Nephron (organoid): ENCODE results near the gene ARID3A.

ENCODE experiments used
- H3K27ac Mint-ChIP-seq, 3 experiments: 2 replicates each; pipeline ENCODE4 v1.8.0; 2020; ENCODE audit warnings: mixed read lengths in 3 of 3, mild to moderate bottlenecking in 2 of 3, moderate library complexity in 1 of 3
- H3K27me3 Mint-ChIP-seq: 2 replicates; pipeline ENCODE4 v1.8.0; 2021; ENCODE audit warnings: low read depth, mild to moderate bottlenecking, moderate library complexity, mixed read lengths
- H3K36me3 Mint-ChIP-seq: 2 replicates; pipeline ENCODE4 v1.8.0; 2020; ENCODE audit warnings: low read depth, mixed read lengths
- H3K4me1 Mint-ChIP-seq: 2 replicates; pipeline ENCODE4 v1.8.0; 2020; ENCODE audit warnings: mixed read lengths
- H3K4me3 Mint-ChIP-seq, 3 experiments: 2 replicates each; pipeline ENCODE4 v1.8.0; 2020; ENCODE audit warnings: mild to moderate bottlenecking in 3 of 3, mixed read lengths in 3 of 3, moderate library complexity in 2 of 3
- H3K9me3 Mint-ChIP-seq: 2 replicates; pipeline ENCODE4 v1.8.0; 2020; ENCODE audit warnings: mixed read lengths
- TF ChIP-seq, protein P1 (sequence below), 3 experiments: fragments of 200-600 bp; sonication (generic); IDR thresholded peaks; one replicate each; pipeline ENCODE4 v1.5.0; 2021; ENCODE audit warnings: antibody characterized with exemption in 3 of 3; ENCODE audit not compliant: unreplicated experiment in 3 of 3

Gene ARID3A

GRCh38 chr19:927780-928401 is 2.1 kb downstream of the ARID3A start:
- H3K36me3 Mint-ChIP-seq, result peaks cover 18% of the 10 kb centered on the region
- TF ChIP-seq, protein P1, sequence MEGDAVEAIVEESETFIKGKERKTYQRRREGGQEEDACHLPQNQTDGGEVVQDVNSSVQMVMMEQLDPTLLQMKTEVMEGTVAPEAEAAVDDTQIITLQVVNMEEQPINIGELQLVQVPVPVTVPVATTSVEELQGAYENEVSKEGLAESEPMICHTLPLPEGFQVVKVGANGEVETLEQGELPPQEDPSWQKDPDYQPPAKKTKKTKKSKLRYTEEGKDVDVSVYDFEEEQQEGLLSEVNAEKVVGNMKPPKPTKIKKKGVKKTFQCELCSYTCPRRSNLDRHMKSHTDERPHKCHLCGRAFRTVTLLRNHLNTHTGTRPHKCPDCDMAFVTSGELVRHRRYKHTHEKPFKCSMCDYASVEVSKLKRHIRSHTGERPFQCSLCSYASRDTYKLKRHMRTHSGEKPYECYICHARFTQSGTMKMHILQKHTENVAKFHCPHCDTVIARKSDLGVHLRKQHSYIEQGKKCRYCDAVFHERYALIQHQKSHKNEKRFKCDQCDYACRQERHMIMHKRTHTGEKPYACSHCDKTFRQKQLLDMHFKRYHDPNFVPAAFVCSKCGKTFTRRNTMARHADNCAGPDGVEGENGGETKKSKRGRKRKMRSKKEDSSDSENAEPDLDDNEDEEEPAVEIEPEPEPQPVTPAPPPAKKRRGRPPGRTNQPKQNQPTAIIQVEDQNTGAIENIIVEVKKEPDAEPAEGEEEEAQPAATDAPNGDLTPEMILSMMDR (IDR thresholded peaks at IDR 0.05; ENCODE audit: unreplicated experiment in 3 of 3), result no peak
- peak overlapping the region in 2 of 3 experiments; percentile 15 to 75 for H3K27ac Mint-ChIP-seq
- H3K27me3 Mint-ChIP-seq, result peaks cover 5% of the 10 kb centered on the region
- H3K4me1 Mint-ChIP-seq, result peaks cover 5% of the 10 kb centered on the region
- no peaks in the 10 kb centered on the region for H3K9me3 Mint-ChIP-seq
- H3K4me3 Mint-ChIP-seq, result peak overlapping the region; percentile 89 to 97 (median 92)

DNA sequence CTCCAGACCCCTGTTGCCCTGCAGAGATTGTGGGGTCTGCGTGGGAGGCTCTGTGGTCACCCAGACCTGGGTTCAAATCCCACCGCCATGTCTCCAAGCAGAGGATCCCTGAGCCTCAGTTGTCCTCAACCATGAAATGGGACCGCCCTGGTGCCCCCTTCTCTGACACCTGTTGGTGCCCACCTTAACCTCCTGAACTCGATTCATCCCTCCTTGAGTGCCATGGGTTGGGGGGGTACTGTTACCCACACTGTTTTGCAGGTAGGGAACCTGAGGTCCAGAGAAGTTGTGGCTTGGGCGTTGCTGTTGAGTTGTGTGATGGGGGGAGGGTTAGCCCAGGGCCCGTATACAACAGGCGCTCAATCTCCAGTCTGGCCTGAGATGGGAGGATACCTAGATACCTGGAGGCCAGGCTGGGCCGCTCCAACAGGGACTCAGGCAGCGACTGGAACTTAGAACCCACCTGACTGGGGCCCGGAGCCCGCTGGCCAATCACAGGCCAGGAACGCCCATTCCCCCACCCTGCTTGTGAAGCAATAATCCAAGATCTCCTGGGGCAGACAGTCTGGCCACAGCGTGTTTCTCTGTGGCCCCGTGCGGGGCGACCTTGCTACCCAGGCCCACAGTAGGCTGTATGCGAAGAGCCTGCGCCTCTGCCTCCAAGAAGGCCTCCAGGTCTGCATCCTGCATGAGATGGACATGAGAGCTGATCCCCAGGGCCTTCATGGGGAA is 2.8 kb downstream of the ARID3A start:
- peaks cover 1% of the 10 kb centered on the region for H3K4me1 Mint-ChIP-seq
- H3K9me3 Mint-ChIP-seq, result no peaks in the 10 kb centered on the region
- TF ChIP-seq, protein P1 (IDR thresholded peaks at IDR 0.05; ENCODE audit: unreplicated experiment in 3 of 3), result no peak
- H3K36me3 Mint-ChIP-seq, result peaks cover 18% of the 10 kb centered on the region
- H3K27me3 Mint-ChIP-seq, result peaks cover under 1% of the 10 kb centered on the region
- peak overlapping the region; percentile 89 to 97 (median 92) for H3K4me3 Mint-ChIP-seq
- peak overlapping the region in 1 of 3 experiments; percentile 51 for H3K27ac Mint-ChIP-seq

- H3K27ac Mint-ChIP-seq, result peak overlapping the region in 2 of 3 experiments; percentile 70
Observed at GRCh38 chr19:929203-929890, 3.5 kb downstream of the ARID3A start.

DNA sequence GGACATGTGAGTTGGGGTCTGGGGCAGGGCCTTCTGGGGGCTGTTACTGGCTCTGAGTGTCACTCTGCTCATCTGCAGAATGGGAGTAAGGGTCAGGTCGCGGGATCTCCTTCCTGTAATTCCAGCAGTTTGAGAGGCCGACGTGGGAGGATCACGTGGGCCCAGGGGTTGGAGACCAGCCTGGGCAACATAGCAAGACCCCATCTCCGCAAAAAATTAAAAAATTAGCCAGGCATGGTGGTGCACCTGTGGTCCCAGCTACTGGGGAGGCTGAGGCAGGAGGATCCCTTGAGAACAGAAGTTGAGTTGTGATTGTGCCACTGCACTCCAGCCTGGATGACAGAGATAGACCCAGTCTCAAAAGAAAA is 4.0 kb downstream of the ARID3A start:
- no peaks in the 10 kb centered on the region for H3K9me3 Mint-ChIP-seq
- TF ChIP-seq, protein P1 (IDR thresholded peaks at IDR 0.05; ENCODE audit: unreplicated experiment in 3 of 3), result no peak
- H3K4me3 Mint-ChIP-seq, result peak overlapping the region; percentile 50 to 70 (median 69)
- peaks cover 18% of the 10 kb centered on the region for H3K36me3 Mint-ChIP-seq
- H3K4me1 Mint-ChIP-seq, result peaks cover 4% of the 10 kb centered on the region
- H3K27ac Mint-ChIP-seq, result peak overlapping the region in 2 of 3 experiments; percentile 70
- no peaks in the 10 kb centered on the region for H3K27me3 Mint-ChIP-seq

More at GRCh38 chr19:929203-929890, 3.5 kb downstream of the ARID3A start:
- no peak overlapping the region for H3K4me3 Mint-ChIP-seq
- no peaks in the 10 kb centered on the region for H3K9me3 Mint-ChIP-seq
- peaks cover 18% of the 10 kb centered on the region for H3K36me3 Mint-ChIP-seq
- peaks cover 4% of the 10 kb centered on the region for H3K4me1 Mint-ChIP-seq
- no peaks in the 10 kb centered on the region for H3K27me3 Mint-ChIP-seq
- TF ChIP-seq, protein P1 (IDR thresholded peaks at IDR 0.05; ENCODE audit: unreplicated experiment in 3 of 3), result no peak

- H3K4me3 Mint-ChIP-seq, result peak overlapping the region in 2 of 3 experiments; percentile 56 to 61
- TF ChIP-seq, protein P1 (IDR thresholded peaks at IDR 0.05; ENCODE audit: unreplicated experiment in 3 of 3), result no peak
- H3K36me3 Mint-ChIP-seq, result peaks cover 27% of the 10 kb centered on the region
Observed at GRCh38 chr19:931860-932647, 6.2 kb downstream of the ARID3A start.

More at GRCh38 chr19:931860-932647, 6.2 kb downstream of the ARID3A start:
- Mint-ChIP-seq H3K27me3 (no peaks in the 10 kb centered on the region), H3K9me3 (no peaks in the 10 kb centered on the region), H3K27ac (peak overlapping the region in 1 of 3 experiments; percentile 53), H3K4me1 (peaks cover 4% of the 10 kb centered on the region)
